Endodermal cell (in vitro differentiated cells): ENCODE results near the gene TMEM121B. TPM values are rescaled to one million over a fixed set of nuclear protein-coding genes. Genes with fewer than 3 reads are reported as not detected.

ENCODE experiments used
- DNase-seq: peaks from one replicate; pipeline ENCODE4 v3.0.0-alpha.2; 2017
- H3K27ac ChIP-seq: 2 replicates; pipeline ENCODE4 v1.5.1; 2013; ENCODE audit warnings: mild to moderate bottlenecking, low read depth, low read length, moderate library complexity
- H3K27me3 ChIP-seq: 2 replicates; pipeline ENCODE4 v1.6.1; 2013; ENCODE audit warnings: mild to moderate bottlenecking, low read length, moderate library complexity; ENCODE audit not compliant: insufficient read depth, control insufficient read depth, poor library complexity, severe bottlenecking
- H3K36me3 ChIP-seq: 2 replicates; pipeline ENCODE4 v1.7.0; 2013; ENCODE audit warnings: mild to moderate bottlenecking, low read length, moderate library complexity; ENCODE audit not compliant: control insufficient read depth, insufficient read depth
- H3K4me1 ChIP-seq: one replicate; pipeline ENCODE4 v1.7.0; 2013; ENCODE audit warnings: low read length; ENCODE audit not compliant: control insufficient read depth, insufficient read depth
- H3K4me3 ChIP-seq: 2 replicates; pipeline ENCODE4 v1.5.1; 2013; ENCODE audit warnings: mild to moderate bottlenecking, low read length, moderate library complexity
- H3K9ac ChIP-seq: 2 replicates; pipeline ENCODE4 v1.6.1; 2013; ENCODE audit warnings: mild to moderate bottlenecking, low read length, moderate library complexity; ENCODE audit not compliant: poor library complexity, severe bottlenecking; ENCODE audit errors: extremely low read depth
- H3K9me3 ChIP-seq: 2 replicates; pipeline ENCODE4 v1.6.1; 2013; ENCODE audit warnings: mild to moderate bottlenecking, low read length, moderate library complexity; ENCODE audit not compliant: control insufficient read depth
- H3K27ac Mint-ChIP-seq: 2 replicates; pipeline ENCODE4 v1.8.0; 2020; ENCODE audit warnings: mixed read lengths
- H3K27me3 Mint-ChIP-seq: 2 replicates; pipeline ENCODE4 v1.8.0; 2021; ENCODE audit warnings: mild to moderate bottlenecking, mixed read lengths; ENCODE audit not compliant: insufficient read depth
- H3K36me3 Mint-ChIP-seq: 2 replicates; pipeline ENCODE4 v1.8.0; 2020; ENCODE audit warnings: low read depth, mixed read lengths
- H3K4me1 Mint-ChIP-seq: 2 replicates; pipeline ENCODE4 v1.8.0; 2020; ENCODE audit warnings: mixed read lengths
- H3K4me3 Mint-ChIP-seq: 2 replicates; pipeline ENCODE4 v1.8.0; 2020; ENCODE audit warnings: mild to moderate bottlenecking, moderate library complexity, mixed read lengths
- H3K9me3 Mint-ChIP-seq: 2 replicates; pipeline ENCODE4 v1.8.0; 2020; ENCODE audit warnings: mild to moderate bottlenecking, mixed read lengths
- WGBS, 2 experiments: methylation state at CpG; one replicate each; pipeline versions ENCODE4 v1.1.5 to v1.1.7; 2013; ENCODE audit warnings: missing lambda C conversion rate in 2 of 2, mixed read lengths in 1 of 2; ENCODE audit not compliant: insufficient coverage in 1 of 2, insufficient read length in 1 of 2; 5-methylcytosine and 5-hydroxymethylcytosine counted together
- long read RNA-seq, 4 experiments: library from polyadenylated mRNA in 2 of 4; library from RNA in 1 of 4; library from capped mRNA in 1 of 4; stranded (forward) in 3 of 4; unstranded in 1 of 4; transcript quantifications; one replicate each; pipeline ENCODE4 v2.0.0, GENCODE V29; 2020 to 2021; ENCODE audit warnings: inconsistent platforms in 1 of 4
- polyA plus RNA-seq, 2 experiments: library from polyadenylated mRNA; stranded (reverse); fragments of 50-300 nt; gene quantifications; one replicate each; pipeline ENCODE4 v1.2.3, GENCODE V29; 2013
- total RNA-seq, 2 donors: library from RNA; stranded (reverse); fragmentation: NEBNext Ultra II Directional in 1 of 2; extraction: Animal tissue kit (Norgen Biotek cat#: 25700) in 1 of 2; gene quantifications; 2 replicates in 1 of 2; 3 replicates in 1 of 2; pipeline ENCODE4 v1.2.1, GENCODE V29; 2021
- TF ChIP-seq, protein P1 (sequence below): fragments of 200-600 bp; sonication (generic); conservative IDR thresholded peaks from 2 replicates; pipeline ENCODE4 v1.5.0; 2021; ENCODE audit warnings: antibody characterized with exemption, mild to moderate bottlenecking

Gene TMEM121B
- total RNA-seq, result 10 to 100 TPM in 1 of 2 donors, 1 to 10 TPM in 1; 8.9 to 10.9 TPM
- 9.9 TPM for polyA plus RNA-seq (2013, experiment 1 of 2)
- polyA plus RNA-seq (2013, experiment 2 of 2), result 7.9 TPM
- long read RNA-seq, experiment 1, full-length matches to known transcripts, result 5 of 5 reads
- long read RNA-seq, experiment 1, partial matches to known transcripts, result 0 of 5 reads
- long read RNA-seq, experiment 1, other reads (novel, unspliced or antisense), result 0 of 5 reads
- long read RNA-seq, experiment 2, full-length matches to known transcripts, result 19 of 19 reads
- long read RNA-seq, experiment 2, partial matches to known transcripts, result 0 of 19 reads
- long read RNA-seq, experiment 2, other reads (novel, unspliced or antisense), result 0 of 19 reads
- long read RNA-seq, experiment 3, full-length matches to known transcripts, result 9 of 9 reads
- long read RNA-seq, experiment 3, partial matches to known transcripts, result 0 of 9 reads
- long read RNA-seq, experiment 3, other reads (novel, unspliced or antisense), result 0 of 9 reads
- long read RNA-seq, experiment 4, full-length matches to known transcripts, result 1 of 1 reads
- long read RNA-seq, experiment 4, partial matches to known transcripts, result 0 of 1 reads
- long read RNA-seq, experiment 4, other reads (novel, unspliced or antisense), result 0 of 1 reads

GRCh38 chr22:17121233-17122195 is at the start of gene TMEM121B:
TMEM121B (minus strand) TSS chr22:17121360; CDS start chr22:17121127, 233 bp downstream.
- Histone ChIP-seq H3K27ac (no peak within 1 kb of the TSS), H3K4me3 (peak within 1 kb of the TSS; percentile 77)
- WGBS, 2 experiments, result 10 to 16% methylated on average over 35 to 68 of the region's 69 CpGs

GRCh38 chr22:17167486-17167885 is 46.3 kb upstream of the TMEM121B start:
- Mint-ChIP-seq H3K4me1 (peaks cover 6% of the 10 kb centered on the region), H3K4me3 (no peak overlapping the region), H3K27ac (no peak overlapping the region), H3K9me3 (no peaks in the 10 kb centered on the region), H3K27me3 (peaks cover 2% of the 10 kb centered on the region), H3K36me3 (no peaks in the 10 kb centered on the region)
- no peaks in the 10 kb centered on the region for H3K4me1 ChIP-seq
- H3K9ac ChIP-seq, result no peak overlapping the region
- DNase-seq, result no peak
- 83 to 87% methylated on average over 4 to 7 of the region's 7 CpGs for WGBS, 2 experiments
- H3K36me3 ChIP-seq, result no peaks in the 10 kb centered on the region
- H3K27me3 ChIP-seq, result no peaks in the 10 kb centered on the region
- no peaks in the 10 kb centered on the region for H3K9me3 ChIP-seq
- H3K4me3 ChIP-seq, result no peak overlapping the region
- no peak overlapping the region for H3K27ac ChIP-seq
- TF ChIP-seq, protein P1, sequence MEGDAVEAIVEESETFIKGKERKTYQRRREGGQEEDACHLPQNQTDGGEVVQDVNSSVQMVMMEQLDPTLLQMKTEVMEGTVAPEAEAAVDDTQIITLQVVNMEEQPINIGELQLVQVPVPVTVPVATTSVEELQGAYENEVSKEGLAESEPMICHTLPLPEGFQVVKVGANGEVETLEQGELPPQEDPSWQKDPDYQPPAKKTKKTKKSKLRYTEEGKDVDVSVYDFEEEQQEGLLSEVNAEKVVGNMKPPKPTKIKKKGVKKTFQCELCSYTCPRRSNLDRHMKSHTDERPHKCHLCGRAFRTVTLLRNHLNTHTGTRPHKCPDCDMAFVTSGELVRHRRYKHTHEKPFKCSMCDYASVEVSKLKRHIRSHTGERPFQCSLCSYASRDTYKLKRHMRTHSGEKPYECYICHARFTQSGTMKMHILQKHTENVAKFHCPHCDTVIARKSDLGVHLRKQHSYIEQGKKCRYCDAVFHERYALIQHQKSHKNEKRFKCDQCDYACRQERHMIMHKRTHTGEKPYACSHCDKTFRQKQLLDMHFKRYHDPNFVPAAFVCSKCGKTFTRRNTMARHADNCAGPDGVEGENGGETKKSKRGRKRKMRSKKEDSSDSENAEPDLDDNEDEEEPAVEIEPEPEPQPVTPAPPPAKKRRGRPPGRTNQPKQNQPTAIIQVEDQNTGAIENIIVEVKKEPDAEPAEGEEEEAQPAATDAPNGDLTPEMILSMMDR, result no peak

More at GRCh38 chr22:17121233-17122195, at the start of gene TMEM121B:
- Mint-ChIP-seq H3K4me1 (peaks cover 28% of the 10 kb centered on the region), H3K27ac (peak within 1 kb of the TSS; percentile 35), H3K9me3 (no peaks in the 10 kb centered on the region), H3K4me3 (peak within 1 kb of the TSS; percentile 67), H3K36me3 (no peaks in the 10 kb centered on the region), H3K27me3 (peaks cover 17% of the 10 kb centered on the region)
- Histone ChIP-seq H3K4me1 (peaks cover 17% of the 10 kb centered on the region), H3K27me3 (no peaks in the 10 kb centered on the region), H3K9ac (peak within 1 kb of the TSS; percentile 38), H3K9me3 (no peaks in the 10 kb centered on the region), H3K36me3 (no peaks in the 10 kb centered on the region)
- TF ChIP-seq, protein P1, result peak; percentile 23
- peak; percentile 97 for DNase-seq

GRCh38 chr22:17164392-17165024 is 43.3 kb upstream of the TMEM121B start:
- Mint-ChIP-seq H3K4me3 (no peak overlapping the region), H3K27me3 (peaks cover 2% of the 10 kb centered on the region), H3K4me1 (peaks cover 5% of the 10 kb centered on the region), H3K36me3 (no peaks in the 10 kb centered on the region), H3K27ac (no peak overlapping the region), H3K9me3 (no peaks in the 10 kb centered on the region)
- Histone ChIP-seq H3K4me1 (no peaks in the 10 kb centered on the region), H3K27ac (no peak overlapping the region), H3K9ac (no peak overlapping the region), H3K4me3 (no peak overlapping the region), H3K9me3 (no peaks in the 10 kb centered on the region), H3K36me3 (no peaks in the 10 kb centered on the region), H3K27me3 (no peaks in the 10 kb centered on the region)
- peak; percentile 64 for DNase-seq
- whole genome bisulfite sequencing, 2 experiments, result 86 to 89% methylated on average over 3 of the region's 3 CpGs
- TF ChIP-seq, protein P1, result peak; percentile 77
